Peyer's patch (tissue), 4 donors: ENCODE results near the gene RTN4RL1. TPM values are rescaled to one million over a fixed set of nuclear protein-coding genes. Genes with fewer than 3 reads are reported as not detected.

ENCODE experiments used
- DNase-seq, 3 donors: peaks; one replicate each; pipeline ENCODE4 v3.0.0-alpha.2; 2017 to 2019
- H3K27ac ChIP-seq, 4 donors: fragments of 200-600 bp; sonication (generic); one replicate each; pipeline ENCODE4 v1.5.1; 2016 to 2019
- H3K27me3 ChIP-seq, 2 donors: fragments of 200-600 bp; sonication (generic); one replicate each; pipeline ENCODE4 v1.5.1; 2019
- H3K36me3 ChIP-seq, 3 donors: fragments of 200-600 bp; sonication (generic); one replicate each; pipeline ENCODE4 v1.5.1; 2016 to 2019
- H3K4me1 ChIP-seq, 4 donors: fragments of 200-600 bp; sonication (generic); one replicate each; pipeline ENCODE4 v1.5.1; 2016 to 2019
- H3K4me3 ChIP-seq, 4 donors: fragments of 200-600 bp; sonication (generic); 1 replicate in 3 of 4; 2 replicates in 1 of 4; pipeline ENCODE4 v1.5.1; 2016 to 2019; ENCODE audit warnings: mild to moderate bottlenecking in 1 of 4
- H3K9me3 ChIP-seq, 4 donors: fragments of 200-600 bp; sonication (generic); one replicate each; pipeline ENCODE4 v1.5.1; 2016 to 2019; ENCODE audit warnings: mild to moderate bottlenecking in 1 of 4
- POLR2A ChIP-seq, 2 donors: fragments of 450-650 bp; IDR thresholded peaks; one replicate each; pipeline ENCODE4 v1.5.1; 2017; ENCODE audit warnings: antibody characterized with exemption in 2 of 2, mild to moderate bottlenecking in 2 of 2, moderate library complexity in 2 of 2
- total RNA-seq, 4 donors: library from RNA; depleted of rRNA; stranded (reverse); fragments of >200 nt; gene quantifications; one replicate each; pipeline ENCODE4 v1.1.0, GENCODE V29; 2016
- TF ChIP-seq, protein P1 (sequence below), 6 experiments: fragments of 450-650 bp in 4 of 6; fragments of 200-600 bp in 2 of 6; sonication (generic) in 1 of 6; IDR thresholded peaks; one replicate each; pipeline ENCODE4 v1.5.1; 2017 to 2019; ENCODE audit warnings: antibody characterized with exemption in 6 of 6, mild to moderate bottlenecking in 3 of 6, moderate library complexity in 1 of 6

RTN4RL1 gene
- total RNA-seq, 4 donors from 2014 or later = not detected

DNA sequence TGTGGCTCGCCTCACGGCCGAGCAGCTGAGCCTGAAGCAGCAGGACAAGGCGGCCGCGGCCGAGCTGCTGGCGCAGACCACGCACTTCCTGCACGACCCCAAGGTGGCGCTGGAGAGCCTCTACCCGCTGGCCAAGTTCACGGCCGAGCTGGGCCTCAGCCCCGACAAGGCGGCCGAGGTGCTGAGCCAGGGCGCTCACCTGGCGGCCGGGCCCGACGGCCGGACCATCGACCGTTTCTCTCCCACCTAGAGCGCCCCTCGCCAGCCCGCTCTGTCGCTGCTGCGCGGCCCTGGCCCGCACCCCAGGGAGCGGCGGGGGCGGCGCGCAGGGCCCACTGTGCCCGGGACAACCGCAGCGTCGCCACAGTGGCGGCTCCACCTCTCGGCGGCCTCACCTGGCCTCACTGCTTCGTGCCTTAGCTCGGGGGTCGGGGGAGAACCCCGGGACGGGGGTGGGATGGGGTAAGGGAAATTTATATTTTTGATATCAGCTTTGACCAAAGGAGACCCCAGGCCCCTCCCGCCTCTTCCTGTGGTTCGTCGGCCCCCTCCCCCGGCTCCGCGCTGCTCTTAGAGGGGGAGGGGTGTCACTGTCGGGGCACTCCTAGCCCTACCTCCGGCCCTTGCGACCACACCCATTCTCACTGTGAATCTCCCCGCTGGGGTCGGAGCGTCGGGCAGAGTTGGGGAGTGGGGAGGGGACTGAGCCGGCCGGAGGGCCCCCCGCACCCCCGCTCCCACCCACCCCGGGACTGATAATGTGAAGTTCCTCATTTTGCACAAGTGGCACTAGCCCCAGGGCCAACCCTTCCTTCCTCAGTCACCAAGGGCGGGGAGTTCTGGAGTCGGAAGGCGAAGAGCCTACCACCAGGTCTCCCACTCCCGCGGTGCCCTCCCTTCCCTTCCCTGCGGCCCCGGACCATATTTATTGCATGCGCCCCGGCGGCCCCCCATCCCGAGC, 33.7 kb upstream of the RTN4RL1 start:
- Histone ChIP-seq H3K27me3 (peaks cover 0 to 22% of the 10 kb centered on the region in 2 donors), H3K27ac (peak overlapping the region; percentile 88 to 96 (median 94)), H3K4me1 (peaks cover 4 to 88% (median 47%) of the 10 kb centered on the region in 4 donors), H3K36me3 (peaks cover 0 to under 1% (median 0%) of the 10 kb centered on the region in 3 donors), H3K9me3 (no peaks in the 10 kb centered on the region), H3K4me3 (peak overlapping the region; percentile 31 to 73 (median 62))
- TF ChIP-seq POLR2A (IDR thresholded peaks at IDR 0.05) = no peak
- TF ChIP-seq, protein P1, sequence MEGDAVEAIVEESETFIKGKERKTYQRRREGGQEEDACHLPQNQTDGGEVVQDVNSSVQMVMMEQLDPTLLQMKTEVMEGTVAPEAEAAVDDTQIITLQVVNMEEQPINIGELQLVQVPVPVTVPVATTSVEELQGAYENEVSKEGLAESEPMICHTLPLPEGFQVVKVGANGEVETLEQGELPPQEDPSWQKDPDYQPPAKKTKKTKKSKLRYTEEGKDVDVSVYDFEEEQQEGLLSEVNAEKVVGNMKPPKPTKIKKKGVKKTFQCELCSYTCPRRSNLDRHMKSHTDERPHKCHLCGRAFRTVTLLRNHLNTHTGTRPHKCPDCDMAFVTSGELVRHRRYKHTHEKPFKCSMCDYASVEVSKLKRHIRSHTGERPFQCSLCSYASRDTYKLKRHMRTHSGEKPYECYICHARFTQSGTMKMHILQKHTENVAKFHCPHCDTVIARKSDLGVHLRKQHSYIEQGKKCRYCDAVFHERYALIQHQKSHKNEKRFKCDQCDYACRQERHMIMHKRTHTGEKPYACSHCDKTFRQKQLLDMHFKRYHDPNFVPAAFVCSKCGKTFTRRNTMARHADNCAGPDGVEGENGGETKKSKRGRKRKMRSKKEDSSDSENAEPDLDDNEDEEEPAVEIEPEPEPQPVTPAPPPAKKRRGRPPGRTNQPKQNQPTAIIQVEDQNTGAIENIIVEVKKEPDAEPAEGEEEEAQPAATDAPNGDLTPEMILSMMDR (IDR thresholded peaks at IDR 0.05) = peak; percentile 84 to 93 (median 90)
- DNase-seq = peak; percentile 83 to 93 (median 92)

DNA sequence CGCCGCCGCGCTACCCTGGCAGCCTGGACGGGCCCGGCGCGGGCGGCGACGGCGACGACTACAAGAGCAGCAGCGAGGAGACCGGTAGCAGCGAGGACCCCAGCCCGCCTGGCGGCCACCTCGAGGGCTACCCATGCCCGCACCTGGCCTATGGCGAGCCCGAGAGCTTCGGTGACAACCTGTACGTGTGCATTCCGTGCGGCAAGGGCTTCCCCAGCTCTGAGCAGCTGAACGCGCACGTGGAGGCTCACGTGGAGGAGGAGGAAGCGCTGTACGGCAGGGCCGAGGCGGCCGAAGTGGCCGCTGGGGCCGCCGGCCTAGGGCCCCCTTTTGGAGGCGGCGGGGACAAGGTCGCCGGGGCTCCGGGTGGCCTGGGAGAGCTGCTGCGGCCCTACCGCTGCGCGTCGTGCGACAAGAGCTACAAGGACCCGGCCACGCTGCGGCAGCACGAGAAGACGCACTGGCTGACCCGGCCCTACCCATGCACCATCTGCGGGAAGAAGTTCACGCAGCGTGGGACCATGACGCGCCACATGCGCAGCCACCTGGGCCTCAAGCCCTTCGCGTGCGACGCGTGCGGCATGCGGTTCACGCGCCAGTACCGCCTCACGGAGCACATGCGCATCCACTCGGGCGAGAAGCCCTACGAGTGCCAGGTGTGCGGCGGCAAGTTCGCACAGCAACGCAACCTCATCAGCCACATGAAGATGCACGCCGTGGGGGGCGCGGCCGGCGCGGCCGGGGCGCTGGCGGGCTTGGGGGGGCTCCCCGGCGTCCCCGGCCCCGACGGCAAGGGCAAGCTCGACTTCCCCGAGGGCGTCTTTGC, 32.8 kb upstream of the RTN4RL1 start:
- TF ChIP-seq, protein P1 (IDR thresholded peaks at IDR 0.05) = no peak
- no peak for TF ChIP-seq POLR2A (IDR thresholded peaks at IDR 0.05)
- Histone ChIP-seq H3K36me3 (no peaks in the 10 kb centered on the region), H3K9me3 (no peaks in the 10 kb centered on the region), H3K27me3 (peaks cover 0 to 24% of the 10 kb centered on the region in 2 donors), H3K27ac (peak overlapping the region; percentile 88 to 96 (median 94)), H3K4me3 (peak overlapping the region; percentile 41 to 73 (median 62)), H3K4me1 (peaks cover 4 to 86% (median 45%) of the 10 kb centered on the region in 4 donors)
- peak in 2 of 3 donors; percentile 64 for DNase-seq

DNA sequence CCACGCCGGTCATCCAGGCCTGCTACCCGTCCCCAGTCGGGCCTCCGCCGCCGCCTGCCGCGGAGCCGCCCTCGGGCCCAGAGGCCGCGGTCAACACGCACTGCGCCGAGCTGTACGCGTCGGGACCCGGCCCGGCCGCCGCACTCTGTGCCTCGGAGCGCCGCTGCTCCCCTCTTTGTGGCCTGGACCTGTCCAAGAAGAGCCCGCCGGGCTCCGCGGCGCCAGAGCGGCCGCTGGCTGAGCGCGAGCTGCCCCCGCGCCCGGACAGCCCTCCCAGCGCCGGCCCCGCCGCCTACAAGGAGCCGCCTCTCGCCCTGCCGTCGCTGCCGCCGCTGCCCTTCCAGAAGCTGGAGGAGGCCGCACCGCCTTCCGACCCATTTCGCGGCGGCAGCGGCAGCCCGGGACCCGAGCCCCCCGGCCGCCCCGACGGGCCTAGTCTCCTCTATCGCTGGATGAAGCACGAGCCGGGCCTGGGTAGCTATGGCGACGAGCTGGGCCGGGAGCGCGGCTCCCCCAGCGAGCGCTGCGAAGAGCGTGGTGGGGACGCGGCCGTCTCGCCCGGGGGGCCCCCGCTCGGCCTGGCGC, 32.1 kb upstream of the RTN4RL1 start:
- Histone ChIP-seq H3K9me3 (no peaks in the 10 kb centered on the region), H3K27me3 (peaks cover 0 to 24% of the 10 kb centered on the region in 2 donors), H3K36me3 (no peaks in the 10 kb centered on the region), H3K27ac (peak overlapping the region; percentile 88 to 96 (median 94)), H3K4me1 (peaks cover 4 to 79% (median 40%) of the 10 kb centered on the region in 4 donors), H3K4me3 (peak overlapping the region; percentile 41 to 73 (median 62))
- TF ChIP-seq POLR2A (IDR thresholded peaks at IDR 0.05) = no peak
- TF ChIP-seq, protein P1 (IDR thresholded peaks at IDR 0.05) = peak in 1 of 6 experiments; percentile 3
- peak in 1 of 3 donors; percentile 58 for DNase-seq

- peak in 2 of 3 donors; percentile 66 to 76 for DNase-seq
- Histone ChIP-seq H3K36me3 (no peaks in the 10 kb centered on the region), H3K4me3 (peak overlapping the region; percentile 41 to 73 (median 62)), H3K27ac (peak overlapping the region; percentile 88 to 96 (median 94)), H3K27me3 (peaks cover 0 to 24% of the 10 kb centered on the region in 2 donors), H3K4me1 (peaks cover 4 to 73% (median 41%) of the 10 kb centered on the region in 4 donors), H3K9me3 (no peaks in the 10 kb centered on the region)
- no peak for TF ChIP-seq POLR2A (IDR thresholded peaks at IDR 0.05)
- TF ChIP-seq, protein P1 (IDR thresholded peaks at IDR 0.05) = peak in 4 of 6 experiments; percentile 13 to 36 (median 25)
Observed at GRCh38 chr17:2056206-2057174, 31.4 kb upstream of the RTN4RL1 start.
